Esophagus squamous epithelium (tissue), 4 donors: Measurements from ENCODE around the gene FAAP100.

Source experiments
- CTCF ChIP-seq, 6 experiments: fragments of 450-650 bp in 4 of 6; fragments of 200-600 bp in 2 of 6; sonication (generic) in 2 of 6; IDR thresholded peaks; one replicate each; pipeline ENCODE4 v1.5.1; 2016 to 2019; ENCODE audit warnings: antibody characterized with exemption in 6 of 6, mild to moderate bottlenecking in 4 of 6, moderate library complexity in 4 of 6
- POLR2A ChIP-seq, 4 donors: fragments of 450-650 bp; IDR thresholded peaks; one replicate each; pipeline ENCODE4 v1.6.1; 2017; ENCODE audit warnings: antibody characterized with exemption in 4 of 4, mild to moderate bottlenecking in 4 of 4, moderate library complexity in 3 of 4

GRCh38 chr17:81500047-81500446 is 52.1 kb downstream of the FAAP100 start:
- TF ChIP-seq CTCF (IDR thresholded peaks at IDR 0.05) (no peak), POLR2A (IDR thresholded peaks at IDR 0.05) (no peak)
